H9 (cell line): ENCODE results near the gene NAB2. TPM values are rescaled to one million over a fixed set of nuclear protein-coding genes. Genes with fewer than 3 reads are reported as not detected.

Experiments used
- DNase-seq: peaks from one replicate; pipeline ENCODE4 v3.0.0-alpha.2; 2017
- H2AFZ ChIP-seq: one replicate; pipeline ENCODE4 v1.6.1; 2013; ENCODE audit warnings: mild to moderate bottlenecking, low read length, control low read depth, moderate library complexity
- H2AK5ac ChIP-seq: 2 replicates; pipeline ENCODE4 v1.6.1; 2013; ENCODE audit warnings: low read length, control low read depth, mixed read lengths; ENCODE audit not compliant: insufficient read length
- H2BK120ac ChIP-seq: one replicate; pipeline ENCODE4 v1.6.1; 2013; ENCODE audit warnings: low read depth, mild to moderate bottlenecking, low read length, control low read depth, inconsistent platforms; ENCODE audit not compliant: poor library complexity, severe bottlenecking
- H2BK12ac ChIP-seq: 2 replicates; pipeline ENCODE4 v1.6.1; 2013; ENCODE audit warnings: low read length, control low read depth, mixed read lengths, low read depth; ENCODE audit not compliant: insufficient read length
- H2BK15ac ChIP-seq: 2 replicates; pipeline ENCODE4 v1.6.1; 2013; ENCODE audit warnings: low read depth, low read length, control low read depth
- H2BK20ac ChIP-seq: one replicate; pipeline ENCODE4 v1.6.1; 2013; ENCODE audit warnings: low read depth, mild to moderate bottlenecking, low read length, control low read depth, inconsistent platforms; ENCODE audit not compliant: poor library complexity, severe bottlenecking
- H2BK5ac ChIP-seq: 2 replicates; pipeline ENCODE4 v1.6.1; 2013; ENCODE audit warnings: low read length, control low read depth, mixed read lengths; ENCODE audit not compliant: insufficient read length
- H3K14ac ChIP-seq: 2 replicates; pipeline ENCODE4 v1.6.1; 2013; ENCODE audit warnings: low read length, control low read depth; ENCODE audit not compliant: insufficient read depth
- H3K18ac ChIP-seq: 2 replicates; pipeline ENCODE4 v1.6.1; 2013; ENCODE audit warnings: low read depth, mild to moderate bottlenecking, mixed read lengths, low read length, control low read depth; ENCODE audit not compliant: insufficient read length
- H3K23ac ChIP-seq: 2 replicates; pipeline ENCODE4 v1.6.1; 2013; ENCODE audit warnings: low read length, control low read depth, mixed read lengths, low read depth; ENCODE audit not compliant: insufficient read length
- H3K23me2 ChIP-seq: 2 replicates; pipeline ENCODE4 v1.6.1; 2013; ENCODE audit warnings: low read depth, mild to moderate bottlenecking, mixed read lengths, low read length, control low read depth; ENCODE audit not compliant: insufficient read length, poor library complexity, severe bottlenecking
- H3K27ac ChIP-seq: 2 replicates; pipeline ENCODE4 v1.5.1; 2013; ENCODE audit warnings: low read length, control low read depth, mixed read lengths, low read depth; ENCODE audit not compliant: insufficient read length
- H3K27me3 ChIP-seq: 2 replicates; pipeline ENCODE4 v1.6.1; 2013; ENCODE audit warnings: low read length, control low read depth, inconsistent platforms; ENCODE audit not compliant: insufficient read depth
- H3K4ac ChIP-seq: 2 replicates; pipeline ENCODE4 v1.6.1; 2013; ENCODE audit warnings: low read depth, mild to moderate bottlenecking, control low read depth, inconsistent platforms, low read length, moderate library complexity
- H3K4me1 ChIP-seq: 2 replicates; pipeline ENCODE4 v1.6.1; 2013; ENCODE audit warnings: low read length, control low read depth, inconsistent platforms; ENCODE audit not compliant: insufficient read depth
- H3K4me2 ChIP-seq: 2 replicates; pipeline ENCODE4 v1.6.1; 2013; ENCODE audit warnings: low read length, control low read depth, mixed read lengths; ENCODE audit not compliant: insufficient read length, insufficient read depth
- H3K56ac ChIP-seq: 2 replicates; pipeline ENCODE4 v1.6.1; 2013; ENCODE audit warnings: low read depth, mild to moderate bottlenecking, mixed read lengths, low read length, control low read depth; ENCODE audit not compliant: insufficient read length
- H3K79me1 ChIP-seq: 2 replicates; pipeline ENCODE4 v1.6.1; 2013; ENCODE audit warnings: low read depth, mild to moderate bottlenecking, moderate library complexity, low read length, control low read depth, inconsistent platforms; ENCODE audit not compliant: insufficient read depth, poor library complexity, severe bottlenecking
- H3K79me2 ChIP-seq: 2 replicates; pipeline ENCODE4 v1.6.1; 2013; ENCODE audit warnings: low read length, control low read depth, inconsistent platforms; ENCODE audit not compliant: insufficient read depth
- H3K9ac ChIP-seq: 2 replicates; pipeline ENCODE4 v1.6.1; 2013; ENCODE audit warnings: low read length, control low read depth, mixed read lengths; ENCODE audit not compliant: insufficient read length; ENCODE audit errors: extremely low read depth
- H3K9me3 ChIP-seq: one replicate; pipeline ENCODE4 v1.6.1; 2013; ENCODE audit warnings: low read depth, low read length, inconsistent platforms; ENCODE audit not compliant: control insufficient read depth
- H3T11ph ChIP-seq: one replicate; pipeline ENCODE4 v1.6.1; 2013; ENCODE audit warnings: mild to moderate bottlenecking, low read length, control low read depth, inconsistent platforms
- H4K20me1 ChIP-seq: one replicate; pipeline ENCODE4 v1.6.1; 2013; ENCODE audit not compliant: control insufficient read depth, insufficient read length, insufficient read depth
- H4K5ac ChIP-seq: 2 replicates; pipeline ENCODE4 v1.6.1; 2013; ENCODE audit warnings: low read depth, mild to moderate bottlenecking, mixed read lengths, low read length, control low read depth; ENCODE audit not compliant: insufficient read length
- H4K8ac ChIP-seq: replicated peaks from 2 replicates; pipeline ENCODE4 v1.6.1; 2013; ENCODE audit warnings: low read length, control low read depth, mixed read lengths, low read depth; ENCODE audit not compliant: insufficient read length
- H4K91ac ChIP-seq: 2 replicates; pipeline ENCODE4 v1.6.1; 2013; ENCODE audit warnings: low read depth, mild to moderate bottlenecking, moderate library complexity, mixed read lengths, low read length, control low read depth; ENCODE audit not compliant: insufficient read length
- H3K27ac Mint-ChIP-seq, 3 experiments: 2 replicates in 2 of 3; 3 replicates in 1 of 3; pipeline ENCODE4 v1.8.0; 2020 to 2021; ENCODE audit warnings: mixed read lengths in 3 of 3, mild to moderate bottlenecking in 1 of 3, moderate library complexity in 1 of 3
- H3K27me3 Mint-ChIP-seq: 2 replicates; pipeline ENCODE4 v1.8.0; 2021; ENCODE audit warnings: low read depth, mild to moderate bottlenecking, moderate library complexity, mixed read lengths
- H3K36me3 Mint-ChIP-seq, 3 experiments: 2 replicates in 2 of 3; 3 replicates in 1 of 3; pipeline ENCODE4 v1.8.0; 2020 to 2021; ENCODE audit warnings: low read depth in 3 of 3, mixed read lengths in 3 of 3; ENCODE audit not compliant: insufficient read depth in 1 of 3
- H3K4me1 Mint-ChIP-seq, 2 experiments: 2 replicates each; pipeline ENCODE4 v1.8.0; 2020; ENCODE audit warnings: mixed read lengths in 2 of 2
- H3K4me3 Mint-ChIP-seq, 2 experiments: 2 replicates in 1 of 2; 3 replicates in 1 of 2; pipeline ENCODE4 v1.8.0; 2020 to 2021; ENCODE audit warnings: mild to moderate bottlenecking in 2 of 2, mixed read lengths in 2 of 2, moderate library complexity in 1 of 2
- H3K9me3 Mint-ChIP-seq, 2 experiments: 2 replicates in 1 of 2; 3 replicates in 1 of 2; pipeline ENCODE4 v1.8.0; 2020; ENCODE audit warnings: mild to moderate bottlenecking in 2 of 2, mixed read lengths in 2 of 2, moderate library complexity in 1 of 2
- CTCF ChIP-seq: fragments of 200-600 bp; sonication (generic); conservative IDR thresholded peaks from 3 replicates; pipeline ENCODE4 v1.8.0; 2021; ENCODE audit warnings: antibody characterized with exemption, mild to moderate bottlenecking
- WGBS: extraction: QIAGEN DNeasy Blood & Tissue Kit; methylation state at CpG from one replicate; pipeline ENCODE4 v1.1.7; 2013; ENCODE audit warnings: missing lambda C conversion rate, low lambda C conversion rate, mixed read lengths; ENCODE audit not compliant: insufficient read length; ENCODE audit errors: extremely low coverage; 5-methylcytosine and 5-hydroxymethylcytosine counted together
- total RNA-seq: library from RNA; stranded (reverse); gene quantifications from 2 replicates; pipeline ENCODE4 v1.2.1, GENCODE V29; 2021

NAB2 gene
- total RNA-seq, 1 experiment from 2014 or later = 67.8 TPM

GRCh38 chr12:57112492-57113294 lies 23.8 kb downstream of the NAB2 start:
- peak; percentile 96 for DNase-seq
- Histone ChIP-seq H3K56ac (no peak overlapping the region), H3K23me2 (peaks cover 11% of the 10 kb centered on the region), H2BK20ac (no peak overlapping the region), H2AFZ (no peak overlapping the region), H3K79me1 (no peaks in the 10 kb centered on the region), H3K79me2 (no peaks in the 10 kb centered on the region), H3K4me1 (no peaks in the 10 kb centered on the region; the same call in 1 of the 2 replicates), H4K20me1 (no peaks in the 10 kb centered on the region), H4K91ac (no peak overlapping the region), H2BK5ac (no peak overlapping the region), H3K14ac (no peak overlapping the region), H2BK15ac (no peak overlapping the region), H3K23ac (no peak overlapping the region), H4K5ac (no peak overlapping the region), H4K8ac (no peak overlapping the region), H2BK120ac (no peak overlapping the region), H2AK5ac (no peak overlapping the region), H3K9ac (no peak overlapping the region), H3K9me3 (no peaks in the 10 kb centered on the region), H3K27me3 (no peaks in the 10 kb centered on the region), H3K27ac (no peak overlapping the region), H3T11ph (no peak overlapping the region), H3K18ac (no peak overlapping the region), H3K4me2 (peak overlapping the region; percentile 47), H2BK12ac (no peak overlapping the region), H3K4ac (no peak overlapping the region)
- Mint-ChIP-seq H3K4me1 (peaks cover 29 to 44% of the 10 kb centered on the region in 2 experiments), H3K27me3 (peaks cover 6% of the 10 kb centered on the region), H3K4me3 (peak overlapping the region in 1 of 2 experiments; percentile 81; a peak in 3 of 5 replicates), H3K9me3 (no peaks in the 10 kb centered on the region; a peak in 1 of 5 replicates), H3K36me3 (peaks cover 0 to 8% (median 1%) of the 10 kb centered on the region in 3 experiments; a peak in 2 of 7 replicates), H3K27ac (no peak overlapping the region)
- WGBS = no CpG with 5 or more reads among the region's 9 CpGs
- no peak; the same call in 2 of the 3 replicates for TF ChIP-seq CTCF
